ENCODE results near the gene GRK5. TPM values are rescaled to one million over a fixed set of nuclear protein-coding genes. Genes with fewer than 3 reads are reported as not detected.

GRK5 gene
- total RNA-seq, 5 donors from 2014 or later (not counting 1 experiment from before 2014, with no cell fraction given) = 21.7 to 36.8 (median 30.6) TPM

DNA sequence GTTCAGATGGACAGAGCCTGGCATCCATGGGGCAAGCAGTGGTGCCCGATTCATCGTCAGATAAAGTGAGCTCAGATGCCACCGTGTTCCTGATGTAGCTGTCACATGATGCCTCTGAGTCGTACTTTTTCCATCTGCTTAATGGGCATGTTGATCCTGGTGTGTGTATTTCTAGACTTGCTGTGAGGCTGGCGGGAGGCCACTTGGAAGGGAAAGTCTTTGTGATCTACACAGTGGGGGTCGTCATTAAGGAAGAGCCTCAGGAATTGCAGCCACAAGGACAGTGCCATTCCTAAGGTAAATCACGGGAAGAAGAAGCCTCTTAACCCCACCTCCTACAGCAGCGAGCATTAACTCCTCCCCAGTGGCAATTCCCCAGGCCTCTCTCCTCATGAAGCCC lies 272.2 kb downstream of the GRK5 start:
- no peaks in the 10 kb centered on the region for H3K36me3 ChIP-seq (ENCODE audit: control insufficient read depth in 2 of 2, extremely low read depth in 1 of 2, insufficient read depth in 1 of 2, low read length in 1 of 2)
- H3K4me1 ChIP-seq (ENCODE audit: control insufficient read depth in 1 of 2, extremely low read depth in 1 of 2, insufficient read depth in 2 of 2, low read length in 2 of 2) = peaks cover 17 to 28% of the 10 kb centered on the region in 2 experiments
- H3K36me3 Mint-ChIP-seq = no peaks in the 10 kb centered on the region
- 53% methylated on average over 3 of the region's 8 CpGs for WGBS (ENCODE audit: insufficient coverage)
- H3K9me3 ChIP-seq = no peaks in the 10 kb centered on the region
- peaks cover 27 to 39% (median 29%) of the 10 kb centered on the region in 3 donors for H3K4me1 Mint-ChIP-seq
- no peak for DNase-seq
- ChIA-PET CTCF (no interaction called here), POLR2A (no interaction called here)
- no peaks in the 10 kb centered on the region for H3K9me3 Mint-ChIP-seq
- no peak overlapping the region for H3K4me3 ChIP-seq (ENCODE audit: control insufficient read depth in 1 of 2, extremely low read depth in 1 of 2, low read length in 1 of 2)
- ATAC-seq (replicated peaks in 1 of 4) = no peak
- H3K27ac Mint-ChIP-seq = peak overlapping the region; percentile 3 to 76
- H3K27ac ChIP-seq (ENCODE audit: low read length) = no peak overlapping the region
- peak overlapping the region in 1 of 3 donors; percentile 64 for H3K4me3 Mint-ChIP-seq
- H3K27me3 Mint-ChIP-seq = no peaks in the 10 kb centered on the region
- no peaks in the 10 kb centered on the region for H3K27me3 ChIP-seq (replicated peaks in 1 of 2; ENCODE audit: control insufficient read depth in 2 of 2, extremely low read depth in 1 of 2, insufficient read depth in 2 of 2, low read length in 1 of 2)

- Mint-ChIP-seq H3K27ac (peak overlapping the region in 1 of 2 donors; percentile 23), H3K9me3 (no peaks in the 10 kb centered on the region), H3K4me1 (peaks cover 27 to 39% (median 29%) of the 10 kb centered on the region in 3 donors), H3K27me3 (no peaks in the 10 kb centered on the region), H3K36me3 (no peaks in the 10 kb centered on the region), H3K4me3 (no peak overlapping the region)
- peaks cover 17 to 28% of the 10 kb centered on the region in 2 experiments for H3K4me1 ChIP-seq (ENCODE audit: control insufficient read depth in 1 of 2, extremely low read depth in 1 of 2, insufficient read depth in 2 of 2, low read length in 2 of 2)
- ATAC-seq (replicated peaks in 1 of 4) (no peak), DNase-seq (no peak)
- no peaks in the 10 kb centered on the region for H3K9me3 ChIP-seq
- no peak overlapping the region for H3K27ac ChIP-seq (ENCODE audit: low read length)
- ChIA-PET CTCF (interaction anchor here in 1 of 2 donors (0.6 kb wide), 2 partner anchors 32 to 140 kb away, joined by 3 to 4 read pairs; no protein-coding TSS in a partner anchor), POLR2A (interaction anchor here in 1 of 2 donors (0.7 kb wide), 1 partner anchor 95 kb away, joined by 3 read pairs; no protein-coding TSS in a partner anchor)
- H3K36me3 ChIP-seq (ENCODE audit: control insufficient read depth in 2 of 2, extremely low read depth in 1 of 2, insufficient read depth in 1 of 2, low read length in 1 of 2) = no peaks in the 10 kb centered on the region
- no peak overlapping the region for H3K4me3 ChIP-seq (ENCODE audit: control insufficient read depth in 1 of 2, extremely low read depth in 1 of 2, low read length in 1 of 2)
- 86% methylated on average over 3 of the region's 4 CpGs for WGBS (ENCODE audit: insufficient coverage)
- no peaks in the 10 kb centered on the region for H3K27me3 ChIP-seq (replicated peaks in 1 of 2; ENCODE audit: control insufficient read depth in 2 of 2, extremely low read depth in 1 of 2, insufficient read depth in 2 of 2, low read length in 1 of 2)
These were observed 273.3 kb downstream of the GRK5 start for GRCh38 chr10:119480667-119481066.

DNA sequence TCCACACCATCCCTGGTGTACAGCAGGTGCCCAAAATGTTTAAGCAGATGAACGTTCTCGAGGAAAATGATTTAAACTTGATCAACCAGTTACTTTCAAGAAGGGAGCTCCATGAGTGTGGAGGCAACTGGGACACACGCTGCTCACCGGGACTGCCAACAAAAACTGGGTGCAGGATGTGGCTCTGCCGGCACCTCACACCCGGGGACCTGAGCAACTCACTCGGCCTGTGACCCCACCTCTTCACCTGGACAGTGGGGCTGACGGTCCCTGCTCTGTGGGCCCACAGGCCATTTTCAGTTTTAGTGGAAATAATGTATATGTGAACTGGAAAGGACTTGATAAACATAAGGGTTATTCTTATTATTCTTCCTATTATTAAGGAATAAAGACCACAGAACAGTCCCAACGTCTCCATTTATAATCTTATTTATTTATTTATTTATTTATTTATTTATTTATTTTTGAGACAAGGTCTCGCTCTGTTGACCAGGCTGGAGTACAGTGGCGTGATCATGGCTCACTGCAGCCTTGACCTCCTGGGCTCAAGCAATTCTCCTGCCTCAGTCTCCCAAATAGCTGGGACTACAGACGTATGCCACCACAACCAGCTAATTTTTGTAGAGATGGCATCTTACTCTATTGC lies 274.5 kb downstream of the GRK5 start:
- H3K4me3 Mint-ChIP-seq = no peak overlapping the region
- H3K27me3 ChIP-seq (replicated peaks in 1 of 2; ENCODE audit: control insufficient read depth in 2 of 2, extremely low read depth in 1 of 2, insufficient read depth in 2 of 2, low read length in 1 of 2) = no peaks in the 10 kb centered on the region
- peaks cover 27 to 32% (median 28%) of the 10 kb centered on the region in 3 donors for H3K4me1 Mint-ChIP-seq
- ChIA-PET POLR2A (no interaction called here), CTCF (no interaction called here)
- ATAC-seq (replicated peaks in 1 of 4) (no peak), DNase-seq (no peak)
- no peaks in the 10 kb centered on the region for H3K27me3 Mint-ChIP-seq
- H3K27ac Mint-ChIP-seq = no peak overlapping the region
- no peaks in the 10 kb centered on the region for H3K9me3 Mint-ChIP-seq
- peaks cover 17 to 28% of the 10 kb centered on the region in 2 experiments for H3K4me1 ChIP-seq (ENCODE audit: control insufficient read depth in 1 of 2, extremely low read depth in 1 of 2, insufficient read depth in 2 of 2, low read length in 2 of 2)
- WGBS (ENCODE audit: insufficient coverage) = 97% methylated on average over 4 of the region's 12 CpGs
- no peaks in the 10 kb centered on the region for H3K9me3 ChIP-seq
- H3K27ac ChIP-seq (ENCODE audit: low read length) = no peak overlapping the region
- H3K36me3 Mint-ChIP-seq = no peaks in the 10 kb centered on the region
- no peaks in the 10 kb centered on the region for H3K36me3 ChIP-seq (ENCODE audit: control insufficient read depth in 2 of 2, extremely low read depth in 1 of 2, insufficient read depth in 1 of 2, low read length in 1 of 2)
- H3K4me3 ChIP-seq (ENCODE audit: control insufficient read depth in 1 of 2, extremely low read depth in 1 of 2, low read length in 1 of 2) = no peak overlapping the region

DNA sequence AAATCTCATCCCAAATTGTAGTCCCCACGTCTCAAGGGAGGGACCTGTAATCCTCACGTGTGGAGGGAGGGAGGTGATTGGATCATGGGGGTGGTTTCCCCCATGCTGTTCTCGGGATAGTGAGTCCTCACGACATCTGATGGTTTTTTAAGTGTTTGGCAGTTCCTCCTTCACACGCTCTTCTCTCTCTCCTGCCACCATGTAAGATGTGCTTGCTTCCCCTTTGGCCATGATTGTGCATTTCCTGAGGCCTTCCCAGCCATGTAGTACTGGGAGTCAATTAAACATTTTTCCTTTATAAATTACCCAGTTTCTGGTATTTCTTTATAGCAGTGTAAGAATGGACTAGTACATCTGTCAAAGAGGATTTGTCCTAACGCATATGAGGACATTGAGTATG lies 275.6 kb downstream of the GRK5 start:
- ChIA-PET POLR2A (no interaction called here), CTCF (no interaction called here)
- no peak overlapping the region for H3K27ac ChIP-seq (ENCODE audit: low read length)
- Mint-ChIP-seq H3K4me3 (no peak overlapping the region), H3K27ac (no peak overlapping the region), H3K9me3 (no peaks in the 10 kb centered on the region), H3K36me3 (no peaks in the 10 kb centered on the region), H3K27me3 (no peaks in the 10 kb centered on the region), H3K4me1 (peaks cover 17 to 27% (median 17%) of the 10 kb centered on the region in 3 donors)
- no peaks in the 10 kb centered on the region for H3K27me3 ChIP-seq (replicated peaks in 1 of 2; ENCODE audit: control insufficient read depth in 2 of 2, extremely low read depth in 1 of 2, insufficient read depth in 2 of 2, low read length in 1 of 2)
- H3K9me3 ChIP-seq = no peaks in the 10 kb centered on the region
- DNase-seq = no peak
- no peaks in the 10 kb centered on the region for H3K36me3 ChIP-seq (ENCODE audit: control insufficient read depth in 2 of 2, extremely low read depth in 1 of 2, insufficient read depth in 1 of 2, low read length in 1 of 2)
- no peak overlapping the region for H3K4me3 ChIP-seq (ENCODE audit: control insufficient read depth in 1 of 2, extremely low read depth in 1 of 2, low read length in 1 of 2)
- no peak for ATAC-seq (replicated peaks in 1 of 4)
- peaks cover 12 to 19% of the 10 kb centered on the region in 2 experiments for H3K4me1 ChIP-seq (ENCODE audit: control insufficient read depth in 1 of 2, extremely low read depth in 1 of 2, insufficient read depth in 2 of 2, low read length in 2 of 2)
- WGBS (ENCODE audit: insufficient coverage) = 83% methylated on average over 1 of the region's 6 CpGs

DNA sequence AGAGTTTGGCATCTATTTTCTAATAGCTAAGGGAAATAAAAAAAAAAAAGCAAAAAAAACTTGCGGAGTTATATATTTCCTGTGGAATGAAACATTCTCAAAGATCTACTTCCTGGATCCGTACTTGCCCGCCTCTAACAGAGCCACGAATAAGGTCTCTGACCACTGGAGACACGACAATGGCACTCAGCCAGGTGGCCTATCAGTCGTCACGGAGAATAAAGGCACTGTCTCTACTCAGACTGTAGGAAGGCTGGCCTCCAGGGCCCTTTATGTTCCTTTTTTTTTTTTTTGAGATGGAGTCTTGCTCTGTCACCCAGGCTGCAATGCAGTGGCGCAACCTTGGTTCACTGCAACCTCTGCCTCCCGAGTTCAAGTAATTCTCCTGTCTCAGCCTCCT lies 276.5 kb downstream of the GRK5 start:
- Histone ChIP-seq H3K4me3 (ENCODE audit: control insufficient read depth in 1 of 2, extremely low read depth in 1 of 2, low read length in 1 of 2) (no peak overlapping the region), H3K27ac (ENCODE audit: low read length) (no peak overlapping the region), H3K27me3 (replicated peaks in 1 of 2; ENCODE audit: control insufficient read depth in 2 of 2, extremely low read depth in 1 of 2, insufficient read depth in 2 of 2, low read length in 1 of 2) (no peaks in the 10 kb centered on the region), H3K36me3 (ENCODE audit: control insufficient read depth in 2 of 2, extremely low read depth in 1 of 2, insufficient read depth in 1 of 2, low read length in 1 of 2) (no peaks in the 10 kb centered on the region), H3K9me3 (no peaks in the 10 kb centered on the region), H3K4me1 (ENCODE audit: control insufficient read depth in 1 of 2, extremely low read depth in 1 of 2, insufficient read depth in 2 of 2, low read length in 2 of 2) (peaks cover 5 to 11% of the 10 kb centered on the region in 2 experiments)
- no peak overlapping the region for H3K4me3 Mint-ChIP-seq
- CTCF ChIA-PET = no interaction called here
- no peaks in the 10 kb centered on the region for H3K36me3 Mint-ChIP-seq
- H3K27ac Mint-ChIP-seq = no peak overlapping the region
- H3K9me3 Mint-ChIP-seq = no peaks in the 10 kb centered on the region
- POLR2A ChIA-PET = no interaction called here
- H3K4me1 Mint-ChIP-seq = peaks cover 8 to 23% (median 12%) of the 10 kb centered on the region in 3 donors
- H3K27me3 Mint-ChIP-seq = no peaks in the 10 kb centered on the region
- DNase-seq = no peak
- WGBS (ENCODE audit: insufficient coverage) = 96% methylated on average over 4 of the region's 9 CpGs
- ATAC-seq (replicated peaks in 1 of 4) = no peak

DNA sequence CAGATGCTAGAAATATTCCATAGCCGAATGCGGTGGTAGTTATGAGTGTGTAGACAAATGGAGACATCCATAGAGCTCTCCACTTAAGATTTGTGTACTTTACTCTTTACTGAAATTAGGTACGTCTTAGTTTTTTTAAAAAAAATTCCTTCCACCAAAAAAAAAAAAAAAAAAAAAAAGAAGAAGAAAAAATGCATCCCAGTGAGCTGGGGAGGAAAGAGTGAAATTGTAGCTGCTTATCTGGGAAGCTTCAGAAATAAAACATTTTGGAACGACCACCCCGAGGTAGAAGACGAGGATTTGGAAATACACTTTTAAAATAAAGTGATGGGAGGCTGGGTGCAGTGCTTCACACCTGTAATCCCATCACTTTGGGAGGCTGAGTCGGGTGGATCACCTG lies 281.3 kb downstream of the GRK5 start:
- Histone ChIP-seq H3K9me3 (no peaks in the 10 kb centered on the region), H3K4me1 (ENCODE audit: control insufficient read depth in 1 of 2, extremely low read depth in 1 of 2, insufficient read depth in 2 of 2, low read length in 2 of 2) (peaks cover 12 to 31% of the 10 kb centered on the region in 2 experiments), H3K27ac (ENCODE audit: low read length) (peak overlapping the region; percentile 86), H3K36me3 (ENCODE audit: control insufficient read depth in 2 of 2, extremely low read depth in 1 of 2, insufficient read depth in 1 of 2, low read length in 1 of 2) (no peaks in the 10 kb centered on the region), H3K4me3 (ENCODE audit: control insufficient read depth in 1 of 2, extremely low read depth in 1 of 2, low read length in 1 of 2) (no peak overlapping the region), H3K27me3 (replicated peaks in 1 of 2; ENCODE audit: control insufficient read depth in 2 of 2, extremely low read depth in 1 of 2, insufficient read depth in 2 of 2, low read length in 1 of 2) (no peaks in the 10 kb centered on the region)
- Mint-ChIP-seq H3K4me1 (peaks cover 31 to 41% (median 32%) of the 10 kb centered on the region in 3 donors), H3K27me3 (no peaks in the 10 kb centered on the region), H3K27ac (peak overlapping the region; percentile 91 to 95), H3K4me3 (peak overlapping the region in 2 of 3 donors; percentile 17 to 74), H3K9me3 (no peaks in the 10 kb centered on the region), H3K36me3 (no peaks in the 10 kb centered on the region)
- no CpG with 5 or more reads among the region's 7 CpGs for WGBS (ENCODE audit: insufficient coverage)
- ChIA-PET POLR2A (interaction anchor here (0.6 kb wide), 3 partner anchors 19 to 38 kb away, joined by 3 to 7 read pairs (median 4); no protein-coding TSS in a partner anchor), CTCF (interaction anchor here (0.6 to 1.1 kb wide), 6 partner anchors 27 to 846 kb away, joined by 3 to 6 read pairs (median 4); no protein-coding TSS in a partner anchor)
- ATAC-seq (replicated peaks in 1 of 4) = no peak
- no peak for DNase-seq
